Suppressor macrophage treated with lipopolysaccharide for 1 hour (primary cell): Measurements from ENCODE around the gene CASTOR2.
"Not testable (repeated sequence)": the region's sequence is repeated elsewhere in the genome, so short reads cannot be mapped to it uniquely, and the experiment has no call there.

ENCODE experiments used
- DNase-seq, 3 donors: peaks; one replicate each; pipeline ENCODE4 v3.0.0-alpha.2; 2020 to 2022

Gene CASTOR2

DNA sequence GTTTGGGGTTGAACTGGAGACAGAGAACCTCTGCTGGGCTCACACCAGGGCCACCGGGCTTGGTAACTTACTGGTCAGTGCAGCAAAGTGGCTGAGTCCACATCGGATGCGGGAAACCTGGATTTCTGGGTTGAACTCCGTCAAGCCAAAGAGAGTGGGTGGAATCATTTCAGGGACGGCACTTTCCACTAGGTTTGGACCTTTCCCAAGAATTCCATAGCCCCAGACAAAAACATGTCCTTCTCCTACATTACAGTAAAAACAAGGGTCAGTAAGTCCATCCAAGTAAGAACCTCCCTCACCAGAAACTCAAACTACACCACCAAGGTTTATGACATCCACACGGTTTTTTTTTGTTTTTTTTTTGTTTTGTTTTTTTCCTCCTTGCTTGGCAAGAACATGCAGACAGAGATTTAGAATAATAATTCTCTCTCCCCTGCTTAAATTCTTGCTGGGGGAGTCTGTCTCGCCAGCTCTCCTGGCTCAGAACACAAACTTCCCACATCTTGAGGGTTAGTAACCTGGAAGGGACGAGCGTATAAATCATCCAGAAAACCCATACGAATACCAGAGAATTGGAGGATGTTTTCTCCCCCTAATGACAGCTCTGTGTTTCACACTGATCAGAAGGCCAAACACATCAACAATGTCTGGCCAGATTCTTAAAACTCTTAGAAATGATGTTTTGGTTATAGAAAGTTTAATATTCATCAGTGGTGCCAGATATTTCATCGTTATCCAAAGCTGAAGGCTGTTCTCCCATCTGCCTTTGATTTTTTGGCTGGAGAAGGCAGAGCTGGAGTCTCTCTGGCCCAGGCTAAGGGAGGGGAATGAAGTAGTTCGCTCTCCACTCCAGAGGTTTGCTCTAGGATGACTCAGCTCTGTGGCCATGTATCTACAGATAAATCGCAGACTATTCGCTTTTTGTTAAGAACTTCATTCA is 91.6 kb downstream of the CASTOR2 start:
- DNase-seq: no peak

DNA sequence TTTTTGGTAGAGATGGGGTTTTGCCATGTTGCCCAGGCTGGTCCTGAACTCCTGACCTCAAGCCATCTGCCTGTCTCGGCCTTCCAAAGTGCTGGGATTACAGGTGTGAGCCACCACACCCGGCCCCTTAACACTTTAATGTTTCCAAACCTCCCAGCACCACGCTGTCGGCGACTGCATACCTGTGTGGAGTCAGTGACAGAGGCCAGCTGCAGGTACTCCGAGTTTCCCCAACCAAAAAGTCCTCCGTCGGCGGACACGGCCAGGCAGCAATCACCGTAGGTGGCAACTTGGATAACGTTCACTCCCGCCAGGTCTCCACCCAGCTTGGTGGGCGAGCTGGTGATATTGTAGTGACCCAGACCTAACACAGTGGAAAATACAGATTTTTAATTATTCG is 93.9 kb downstream of the CASTOR2 start:
- no peak for DNase-seq

DNA sequence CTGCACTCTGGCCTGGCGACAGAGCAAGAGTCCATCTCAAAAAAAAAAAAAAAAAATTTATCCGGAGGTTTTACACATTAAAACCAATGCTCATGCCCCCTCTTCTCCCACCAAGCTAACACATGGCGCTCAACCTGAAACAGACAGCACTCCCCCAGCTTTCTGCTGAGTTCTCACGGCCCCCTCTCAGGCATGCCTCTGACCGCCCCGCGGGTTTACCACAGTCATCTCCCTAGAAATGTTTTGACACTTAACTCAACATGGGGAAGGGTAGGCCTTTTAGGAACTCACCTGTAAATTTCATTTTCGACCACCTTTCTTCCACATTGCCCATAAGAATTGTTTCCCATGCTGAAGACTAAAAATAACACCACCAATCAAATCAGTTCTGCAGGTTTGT is 99.8 kb downstream of the CASTOR2 start:
- no peak for DNase-seq

DNA sequence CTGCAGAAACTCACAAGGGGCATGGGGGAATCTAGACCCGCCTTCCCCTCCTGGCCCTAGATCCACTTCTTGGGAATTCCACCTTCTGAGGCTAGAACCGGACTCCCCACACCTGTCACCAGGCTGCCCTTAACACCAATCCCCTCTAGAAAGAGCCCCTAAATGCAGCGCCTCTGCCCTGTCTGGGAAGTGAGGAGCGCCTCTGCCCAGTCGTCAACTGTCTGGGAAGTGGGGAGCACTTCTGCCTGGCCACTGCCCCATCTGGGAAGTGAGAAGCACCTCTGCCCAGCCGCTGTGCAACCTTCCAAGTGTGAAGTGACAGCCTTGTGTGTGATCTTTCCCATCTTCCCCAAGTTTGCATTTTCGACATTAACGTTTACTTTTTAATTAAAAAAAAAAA is 100.3 kb downstream of the CASTOR2 start:
- DNase-seq: no peak

DNA sequence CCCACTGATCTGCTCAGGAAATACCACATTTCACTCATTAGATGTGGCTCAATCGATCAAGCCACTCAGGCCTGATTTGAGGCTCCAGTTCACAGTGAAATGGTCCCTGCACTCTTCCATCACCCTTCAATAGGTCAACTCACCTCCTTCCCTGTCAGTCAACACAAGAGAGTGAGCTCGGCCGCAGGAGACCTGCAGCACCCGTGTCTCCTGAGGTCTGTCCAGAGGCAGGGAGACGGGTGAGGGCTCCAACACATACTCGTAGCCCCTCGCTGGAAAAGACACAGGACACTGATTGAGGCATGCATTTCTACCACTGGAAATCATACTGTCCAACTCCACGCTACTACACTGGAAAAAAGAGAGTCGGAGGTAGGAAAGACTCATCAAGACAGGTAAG is 102.0 kb downstream of the CASTOR2 start:
- no peak for DNase-seq

DNA sequence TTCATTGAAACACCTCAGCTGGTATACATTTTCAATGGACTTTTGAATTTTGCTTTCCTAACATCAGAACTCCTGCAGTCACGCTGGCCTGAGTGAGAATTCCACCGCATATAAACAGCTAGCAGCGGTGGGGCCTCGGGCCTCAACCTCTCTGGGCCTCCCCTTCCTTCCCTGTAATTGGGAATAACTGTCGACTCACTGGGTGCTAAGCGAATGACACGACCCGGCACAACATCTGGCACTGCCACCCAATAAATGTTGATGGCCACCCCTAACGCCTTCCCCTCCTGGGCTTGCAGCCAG is 108.4 kb downstream of the CASTOR2 start:
- DNase-seq: peak in 1 of 3 donors; percentile 14

DNA sequence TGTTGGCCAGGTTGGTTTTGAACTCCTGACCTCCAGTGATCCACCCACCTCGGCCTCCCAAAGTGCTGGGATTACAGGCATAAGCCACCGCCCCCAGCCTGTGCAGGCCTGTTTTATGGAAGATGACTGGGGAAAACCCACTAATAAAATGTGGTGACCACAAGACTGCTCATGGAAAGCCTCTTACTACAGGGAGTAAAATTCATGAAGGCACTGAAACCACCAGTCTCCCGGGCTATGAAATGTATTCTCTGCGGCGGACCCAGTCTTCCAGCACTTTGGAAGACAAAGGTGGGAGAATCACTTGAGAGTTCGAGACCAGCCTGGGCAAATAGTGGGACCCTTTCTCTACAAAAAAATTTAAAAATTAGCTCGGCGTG is 109.7 kb downstream of the CASTOR2 start:
- not testable (repeated sequence) for DNase-seq
